Uterine smooth muscle cell (primary cell): ENCODE results near the gene MRI1. TPM values are rescaled to one million over a fixed set of nuclear protein-coding genes. Genes with fewer than 3 reads are reported as not detected.

Source experiments
- total RNA-seq: library from RNA; depleted of rRNA; stranded (reverse); fragments of >200 nt; gene quantifications from 2 replicates; pipeline ENCODE4 v1.2.3, GENCODE V29; 2014

Gene MRI1
- total RNA-seq, result 30.6 and 54.3 TPM in 2 replicates

DNA sequence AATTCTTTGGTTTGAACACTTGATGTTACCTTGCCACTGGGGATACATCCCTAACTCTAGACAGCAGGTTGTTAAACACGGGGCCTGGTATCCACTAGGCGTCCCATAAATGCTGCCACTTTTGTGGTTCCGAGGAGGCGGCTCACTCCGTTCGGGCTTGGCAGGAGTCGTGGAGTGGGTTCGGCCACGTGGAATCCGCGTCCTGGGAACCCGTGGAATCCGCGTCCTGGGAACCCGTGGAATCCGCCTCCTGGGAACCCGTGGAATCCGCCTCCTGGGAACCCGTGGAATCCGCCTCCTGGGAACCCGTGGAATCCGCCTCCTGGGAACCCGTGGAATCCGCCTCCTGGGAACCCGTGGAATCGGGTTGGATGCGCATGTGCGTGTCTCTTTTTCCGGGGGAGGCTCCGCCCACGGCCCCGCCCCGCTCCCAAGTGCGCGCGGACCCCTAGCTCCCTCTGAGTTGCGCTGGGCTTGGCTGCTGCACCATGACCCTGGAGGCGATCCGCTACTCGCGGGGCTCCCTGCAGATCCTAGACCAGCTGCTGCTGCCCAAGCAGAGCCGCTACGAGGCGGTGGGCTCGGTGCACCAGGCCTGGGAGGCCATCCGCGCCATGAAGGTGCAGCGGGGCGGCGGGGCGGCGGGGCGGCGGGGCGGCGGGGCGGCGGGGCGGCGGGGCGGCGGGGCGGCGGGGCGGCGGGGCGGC lies at the start of gene MRI1:
TSS of gene MRI1 (plus strand) at position 422 of the 707 bp plus-strand sequence. CDS start at position 489, 67 bp downstream.

DNA sequence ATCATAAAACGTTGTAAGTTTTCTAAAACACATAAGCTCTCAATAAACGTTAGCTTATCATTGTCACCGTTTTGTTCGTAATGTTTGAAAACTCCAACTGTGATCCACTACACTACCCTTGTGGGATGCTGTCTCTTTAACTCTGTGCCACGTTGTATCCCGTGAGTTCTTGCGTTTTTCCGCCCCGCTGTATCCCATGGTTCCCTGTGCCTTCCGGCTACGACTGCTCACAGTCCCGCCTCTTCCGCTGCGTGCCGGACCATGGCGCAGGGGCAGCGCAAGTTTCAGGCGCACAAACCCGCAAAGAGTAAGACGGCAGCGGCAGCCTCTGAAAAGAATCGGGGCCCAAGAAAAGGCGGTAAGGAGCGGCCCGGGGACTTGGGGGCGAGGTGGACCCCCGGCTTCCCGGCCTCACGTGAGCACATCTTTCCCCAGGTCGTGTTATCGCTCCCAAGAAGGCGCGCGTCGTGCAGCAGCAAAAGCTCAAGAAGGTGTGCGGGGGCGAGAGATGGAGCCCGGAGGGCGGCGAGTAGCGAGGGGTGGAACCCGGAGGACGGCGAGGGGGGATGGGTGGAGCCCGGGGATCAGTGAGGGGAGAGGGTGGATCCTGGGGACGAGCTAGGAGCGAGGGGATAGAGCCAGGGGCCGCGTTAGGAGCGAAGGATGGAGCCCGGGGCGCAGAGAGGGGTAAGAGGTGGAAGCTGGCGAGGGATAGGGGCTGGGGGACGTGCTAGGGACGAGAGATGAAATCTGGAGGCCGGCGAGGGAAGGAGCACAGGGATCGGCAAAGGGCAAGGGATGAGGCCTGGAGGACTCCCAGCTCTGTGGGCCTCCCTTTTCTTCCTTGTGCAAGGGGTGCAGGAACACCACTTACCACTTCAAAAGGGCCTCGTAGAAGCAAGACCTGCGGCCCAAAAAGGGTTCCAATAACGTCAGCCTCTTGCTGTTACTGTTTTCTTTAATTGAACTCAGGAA lies 10.2 kb downstream of the MRI1 start, which contains the start of gene C19orf53:
TSS of gene C19orf53 (plus strand) at position 240 of the 975 bp plus-strand sequence. CDS start at position 262, 22 bp downstream.

DNA sequence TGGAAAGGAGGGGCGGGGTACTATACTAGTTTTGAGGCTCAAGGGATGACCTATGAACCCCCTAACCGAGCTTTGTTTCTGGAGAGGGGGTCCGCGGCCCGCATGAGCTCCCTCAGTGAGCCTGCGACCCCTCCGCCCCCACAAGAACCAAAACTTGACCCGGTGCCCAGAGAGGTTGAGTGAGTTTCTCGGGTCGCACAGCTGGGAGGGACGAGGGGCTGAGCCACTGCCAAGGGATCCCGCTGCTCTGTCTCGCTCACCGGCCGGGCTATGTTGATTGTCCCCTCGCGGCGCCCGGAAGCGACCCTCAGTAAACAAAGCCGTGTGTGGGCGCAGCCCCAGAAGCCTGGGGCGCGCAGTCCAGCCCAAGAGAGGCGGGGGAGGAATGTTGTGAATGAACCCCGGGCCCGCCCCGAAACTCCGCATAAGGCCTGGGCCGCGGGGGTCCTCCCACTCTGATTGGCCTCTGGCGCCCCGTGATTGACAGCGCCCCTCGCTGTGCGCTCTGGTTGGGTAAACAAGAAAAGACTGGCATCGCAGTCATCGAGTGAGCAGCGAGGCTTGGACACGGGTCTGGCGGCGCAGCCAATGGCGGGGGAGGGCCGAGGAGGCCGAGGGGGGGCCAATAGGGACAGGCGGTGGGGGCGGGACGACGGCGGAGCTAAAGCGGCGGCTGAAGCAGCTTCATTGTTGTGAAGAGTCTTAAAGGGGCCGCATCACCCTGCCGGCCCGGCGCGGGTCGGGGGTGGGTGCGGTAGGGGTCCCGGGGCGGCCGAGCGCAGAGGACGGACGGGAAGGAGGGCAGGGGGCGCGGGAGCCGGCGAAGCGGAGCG lies 30.7 kb downstream of the MRI1 start, which contains the start of gene ZSWIM4:
TSS of gene ZSWIM4 (plus strand) at position 687 of the 833 bp plus-strand sequence. CDS start 206 bp downstream, outside the sequence.

Other genes starting within 250 kb of the MRI1 start
- 57.2 and 63.3 TPM in 2 replicates for gene C19orf53, start 9.9 kb downstream of the MRI1 start, total RNA-seq
- 5.5 and 11.7 TPM in 2 replicates for gene ZSWIM4, start 30.9 kb downstream of the MRI1 start, total RNA-seq
- not detected in 2 replicates for gene NANOS3, start 112.6 kb downstream of the MRI1 start, total RNA-seq
- 0.55 and 0.87 TPM in 2 replicates for gene BRME1, start 141.6 kb downstream of the MRI1 start, total RNA-seq
- 6.9 and 8.0 TPM in 2 replicates for gene CC2D1A, start 141.7 kb downstream of the MRI1 start, total RNA-seq
- gene PODNL1, start 173.9 kb downstream of the MRI1 start, total RNA-seq, result under 0.01 and 1.2 TPM in 2 replicates
- gene DCAF15, start 188.0 kb downstream of the MRI1 start, total RNA-seq, result 5.5 and 14.9 TPM in 2 replicates
- 3.7 and 3.9 TPM in 2 replicates for gene RFX1, start 241.8 kb downstream of the MRI1 start, total RNA-seq